Measurements from ENCODE around the gene RPL15.

Gene RPL15

DNA sequence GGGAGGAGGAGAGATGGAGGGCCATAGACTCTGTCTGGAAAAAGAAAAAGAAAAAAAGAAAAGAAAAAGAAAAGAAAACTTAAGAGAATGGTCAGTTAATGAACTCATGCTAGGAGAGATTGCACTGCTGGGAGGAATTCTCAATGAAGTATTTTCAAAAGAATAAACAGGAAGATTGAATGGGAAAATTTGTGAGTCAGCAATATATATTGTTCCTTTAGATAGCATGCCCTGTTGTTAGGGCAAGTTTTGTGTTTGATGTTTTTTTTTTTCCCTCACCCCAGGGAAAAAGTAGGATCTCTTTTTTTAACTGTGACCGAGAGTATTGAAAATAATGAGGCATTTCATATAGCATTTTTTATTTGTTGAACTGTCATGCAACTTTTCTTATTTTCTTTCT lies 20.4 kb downstream of the RPL15 start:
- no peak for DNase-seq

DNA sequence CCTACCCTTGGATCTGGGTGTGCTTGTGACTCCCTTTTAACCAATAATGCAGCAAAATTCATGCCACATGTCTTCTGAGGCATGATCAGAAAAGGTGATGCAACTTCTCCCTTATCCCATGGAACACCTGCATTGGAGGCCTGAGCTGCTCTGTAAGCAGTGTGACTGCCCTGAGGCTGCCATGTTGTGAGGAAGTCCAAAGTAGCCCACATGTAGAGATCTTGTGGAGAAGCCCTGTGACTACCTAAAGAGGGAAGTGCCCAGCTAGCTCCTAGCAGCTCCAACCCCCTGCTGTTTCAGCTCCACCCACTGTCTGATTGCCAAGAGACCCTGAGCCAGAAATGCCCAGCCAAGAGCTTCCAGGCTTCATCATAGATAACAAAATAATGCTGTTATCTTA lies 21.8 kb downstream of the RPL15 start:
- DNase-seq: no peak

DNA sequence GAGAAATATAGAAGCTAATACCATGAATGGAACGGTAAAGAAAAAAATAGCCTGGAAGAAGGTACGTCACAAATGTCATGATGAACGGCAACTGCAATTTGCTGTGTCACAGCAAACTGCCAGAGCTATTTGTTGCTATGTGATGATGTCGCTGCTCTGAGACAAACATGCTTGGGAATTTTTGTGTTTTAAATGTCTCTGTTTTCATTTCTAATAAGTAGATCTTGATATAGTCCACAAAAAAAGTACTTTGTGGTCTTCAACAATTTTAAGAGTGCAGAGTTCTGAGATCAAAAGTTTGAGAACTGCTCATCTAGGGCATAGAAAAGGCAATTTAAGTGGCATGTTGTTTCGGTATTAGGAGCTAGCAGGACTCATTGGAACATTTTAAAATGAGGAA lies 23.8 kb downstream of the RPL15 start:
- DNase-seq: no peak

DNA sequence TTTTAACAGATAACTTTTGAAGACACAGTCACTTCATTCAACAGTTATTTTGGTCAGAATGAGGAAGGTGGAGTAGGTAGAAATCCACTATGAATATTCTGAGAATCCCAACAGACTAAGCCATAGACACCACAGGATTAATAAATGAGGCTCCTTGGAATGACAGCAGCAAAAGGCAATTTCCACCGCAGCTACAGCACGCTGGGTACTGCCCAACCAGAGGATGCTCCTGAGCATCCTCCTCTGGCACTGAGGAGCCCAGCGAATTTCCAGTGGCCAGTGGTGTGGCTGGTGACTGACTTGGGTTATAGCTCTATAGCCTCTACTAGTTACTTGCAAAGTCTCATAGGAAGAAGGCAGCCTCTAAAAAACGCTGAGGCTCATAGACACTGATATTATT lies 24.5 kb downstream of the RPL15 start:
- DNase-seq: no peak

DNA sequence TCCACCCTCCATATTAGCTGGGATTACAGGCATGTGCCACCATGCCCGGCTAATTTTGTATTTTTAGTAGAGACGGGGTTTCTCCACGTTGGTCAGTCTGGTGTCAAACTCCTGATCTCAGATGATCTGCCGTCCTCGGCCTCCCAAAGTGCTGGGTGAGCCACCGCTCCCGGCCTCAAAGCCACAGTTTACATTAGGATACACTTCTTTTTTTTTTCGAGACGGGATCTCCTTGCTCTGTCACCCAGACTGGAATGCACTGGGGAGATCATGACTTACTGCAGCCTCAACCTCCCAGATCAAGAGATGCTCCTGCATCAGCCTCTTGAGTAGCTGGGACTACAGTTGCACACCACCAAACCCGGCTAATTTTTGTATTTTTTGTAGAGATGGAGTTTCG lies 25.6 kb downstream of the RPL15 start:
- no peak for DNase-seq

DNA sequence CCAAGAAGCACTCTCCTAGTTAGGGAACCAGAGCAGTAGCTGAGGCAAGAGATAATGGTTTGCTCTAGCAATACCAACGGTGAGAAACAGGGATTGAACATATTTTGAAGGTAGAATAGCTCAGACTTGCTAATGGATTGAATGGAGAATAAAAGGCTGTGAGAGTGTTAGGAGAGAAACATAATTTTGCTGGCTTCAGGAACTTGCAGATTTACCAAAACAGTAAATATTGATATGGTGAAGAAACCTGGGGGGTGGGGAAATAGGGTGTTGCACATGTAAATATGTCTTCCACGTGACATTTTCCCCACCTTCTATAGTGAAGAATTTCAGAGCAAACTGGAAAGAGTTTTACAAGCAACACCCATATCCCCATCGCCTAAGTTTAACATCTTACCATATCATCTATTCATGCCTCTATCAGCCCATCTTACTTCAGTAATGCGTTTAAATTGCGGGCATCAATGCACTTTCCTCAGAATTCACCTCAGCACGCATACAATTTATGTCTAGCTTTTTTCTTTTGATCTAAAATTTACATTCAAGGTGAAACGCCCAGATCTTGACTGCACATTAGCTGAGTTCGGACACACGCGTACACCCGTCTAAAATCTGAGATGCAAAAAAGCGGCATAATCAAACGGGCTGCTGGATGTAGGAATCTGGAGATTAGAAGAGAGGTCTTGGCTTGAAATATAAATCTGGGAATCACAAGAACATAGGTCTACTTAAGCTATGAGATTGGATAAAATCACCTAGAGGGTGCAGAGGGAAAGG lies 27.3 kb downstream of the RPL15 start:
- DNase-seq: peak; percentile 7

DNA sequence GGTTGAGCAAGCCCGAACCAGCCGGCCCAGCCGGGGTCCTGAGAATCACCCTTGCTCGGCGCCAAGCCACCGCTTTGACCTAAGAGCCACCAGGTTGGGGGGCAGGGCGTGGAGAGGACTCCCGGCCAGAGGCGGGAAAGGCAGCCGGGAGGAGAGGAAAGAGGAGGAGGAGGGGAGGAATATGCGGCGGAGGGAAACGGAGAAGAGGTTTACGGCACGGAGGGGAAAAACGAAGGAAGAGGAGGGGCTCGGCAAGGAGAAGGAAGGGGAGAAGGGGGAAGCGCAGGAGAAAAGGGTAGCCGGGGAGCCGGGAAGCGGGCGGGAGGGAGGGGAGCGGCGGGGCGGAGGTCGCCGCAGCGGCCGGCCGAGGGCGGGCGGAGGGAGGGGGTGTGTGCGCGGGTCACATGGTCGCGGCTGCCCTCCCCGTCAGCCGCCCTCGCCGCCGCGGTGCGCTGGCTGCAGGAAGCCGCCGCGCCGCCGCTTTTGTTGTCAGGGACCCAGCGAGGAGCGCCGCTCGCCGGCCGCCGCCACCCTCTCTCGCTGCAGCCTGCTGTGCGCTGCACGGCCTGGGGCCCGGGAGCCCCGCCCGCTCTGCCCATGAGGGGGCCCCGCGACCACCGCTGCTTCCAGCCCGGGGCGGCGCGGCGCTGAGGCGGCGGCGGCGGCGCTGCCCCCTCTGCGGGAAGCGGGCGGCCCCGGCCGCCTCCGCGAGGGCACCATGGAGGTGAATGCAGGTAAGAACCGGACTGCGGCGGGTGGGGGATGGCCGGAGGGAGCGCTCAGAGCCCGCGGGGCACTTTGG lies 28.1 kb downstream of the RPL15 start, which contains the start of gene NR1D2:
Gene NR1D2 (plus strand): TSS at position 426 of the 802 bp plus-strand sequence. CDS start 293 bp downstream, at position 719.
- DNase-seq: peak; percentile 26

DNA sequence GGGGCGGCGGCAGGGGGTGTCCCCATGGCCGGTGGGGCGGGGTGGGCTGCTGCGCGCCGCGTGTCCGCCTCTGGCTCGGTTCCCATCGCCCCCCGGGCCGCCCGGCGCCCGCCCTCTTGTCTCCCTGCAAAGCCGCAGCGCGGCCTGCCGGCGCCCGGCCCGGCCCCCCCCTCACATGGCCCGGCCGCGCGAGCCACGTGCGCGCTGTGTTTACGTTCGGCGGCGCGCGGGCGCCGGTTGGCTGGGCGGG lies 28.7 kb downstream of the RPL15 start:
- DNase-seq: no peak

DNA sequence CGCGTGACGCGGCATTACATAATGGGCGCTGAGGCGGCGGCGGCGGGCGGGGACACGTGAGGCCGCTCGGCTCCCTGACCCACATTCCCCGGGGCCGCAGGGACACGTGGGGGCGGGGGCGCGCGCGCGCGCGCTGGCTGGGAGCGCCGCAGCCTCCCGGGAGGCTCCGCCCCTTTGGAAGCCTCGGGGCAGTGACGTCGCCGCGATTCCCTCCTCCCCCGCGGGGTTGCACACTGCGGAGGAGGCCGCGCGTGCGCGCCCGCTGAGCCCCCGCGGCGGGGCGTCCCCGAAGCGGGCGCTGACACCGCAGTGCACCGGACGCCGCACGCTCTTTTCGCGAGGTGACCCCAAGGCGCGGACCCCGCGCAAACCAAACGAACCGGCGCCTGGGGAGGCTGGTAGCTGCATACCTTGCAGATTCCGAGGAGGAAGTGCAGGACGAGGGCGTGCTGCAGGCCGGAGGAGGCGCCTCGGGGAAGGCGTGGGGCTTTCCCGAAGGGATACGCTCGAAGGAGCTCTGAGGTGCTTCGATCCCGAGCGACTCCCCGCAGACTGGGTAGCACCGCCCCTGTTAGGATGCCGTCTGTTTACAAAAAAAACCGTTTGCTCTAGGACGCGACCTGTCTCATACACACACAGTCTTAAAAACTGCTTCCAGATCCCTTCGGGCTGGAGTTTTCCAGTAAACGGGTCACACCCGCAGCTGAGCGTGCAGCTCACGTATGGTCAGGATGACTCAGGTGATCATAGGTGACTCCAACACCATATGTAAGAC lies 29.2 kb downstream of the RPL15 start:
- peak; percentile 67 for DNase-seq

DNA sequence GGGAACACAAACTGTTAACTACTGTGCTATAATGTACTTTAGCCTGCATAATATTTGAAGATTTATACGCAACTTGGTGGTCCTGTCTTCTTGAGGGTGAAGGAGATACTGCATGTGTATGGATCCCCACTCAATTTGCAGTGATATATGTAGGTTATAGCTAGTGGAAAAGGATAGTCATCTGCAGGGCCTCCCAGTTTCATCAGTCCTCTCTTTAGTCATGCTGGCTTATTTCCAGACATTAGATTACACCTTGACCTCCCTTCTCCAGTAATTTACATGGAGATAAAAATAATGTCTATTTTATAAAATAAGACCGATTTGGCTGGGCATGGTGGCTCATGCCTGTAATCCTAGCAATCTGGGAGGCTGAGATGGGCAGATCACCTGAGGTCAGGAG lies 31.8 kb downstream of the RPL15 start:
- no peak for DNase-seq

DNA sequence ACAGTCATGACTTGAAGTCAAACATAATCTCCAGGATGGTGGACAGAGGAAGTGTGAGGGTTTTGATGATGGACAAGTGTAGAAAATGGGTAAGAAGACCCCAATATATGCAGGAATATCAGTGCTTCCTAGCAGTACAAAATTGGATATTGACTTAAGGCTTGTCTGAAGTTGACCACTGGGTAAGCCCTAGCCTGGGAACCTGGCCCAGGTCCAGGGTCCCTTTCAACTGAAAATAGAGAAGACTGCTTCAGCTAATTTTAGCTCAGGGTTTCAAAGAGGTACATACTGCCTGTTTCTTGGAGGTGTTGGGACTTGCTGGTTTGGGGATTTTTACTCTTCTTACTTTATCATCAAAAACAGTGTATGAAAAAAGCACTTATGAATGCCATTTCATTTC lies 32.9 kb downstream of the RPL15 start:
- DNase-seq: peak; percentile 11

DNA sequence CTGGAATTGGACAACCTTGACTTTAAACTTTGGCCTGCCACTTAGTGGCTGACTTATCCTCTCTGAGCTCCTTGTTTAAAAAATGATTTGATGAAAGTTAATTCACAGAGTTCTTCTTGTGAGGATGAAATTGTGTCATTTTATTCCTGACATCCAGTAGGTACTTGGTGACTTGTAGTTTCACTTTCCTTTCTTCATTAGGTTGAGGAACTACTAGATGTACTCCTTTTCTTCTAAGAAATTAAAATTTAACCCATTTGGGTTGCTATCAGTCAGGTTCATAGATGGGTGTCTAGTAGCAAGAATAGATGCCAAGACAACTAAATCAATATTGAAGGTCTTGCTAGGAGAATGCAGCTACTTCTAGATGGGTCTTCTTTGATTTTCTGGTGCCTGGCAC lies 33.4 kb downstream of the RPL15 start:
- DNase-seq: no peak

DNA sequence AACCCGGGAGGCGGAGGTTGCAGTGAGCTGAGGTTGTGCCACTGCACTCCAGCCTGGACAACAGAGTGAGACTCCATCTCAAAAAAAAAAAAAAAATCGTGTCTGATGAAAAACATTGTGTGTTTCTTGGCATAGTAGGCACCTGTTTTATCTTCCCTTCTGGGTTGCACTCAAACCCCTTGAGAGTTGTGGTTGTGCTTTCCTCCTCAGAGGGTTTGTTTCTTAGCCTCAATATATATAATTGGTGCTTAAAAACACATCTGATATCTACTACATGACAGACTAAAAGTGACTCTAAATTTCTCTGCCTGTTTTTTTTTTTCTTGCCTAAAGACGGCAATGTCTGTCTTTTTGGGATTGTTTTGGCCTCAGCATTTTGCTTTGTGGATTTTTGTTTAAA lies 35.7 kb downstream of the RPL15 start:
- DNase-seq: no peak

DNA sequence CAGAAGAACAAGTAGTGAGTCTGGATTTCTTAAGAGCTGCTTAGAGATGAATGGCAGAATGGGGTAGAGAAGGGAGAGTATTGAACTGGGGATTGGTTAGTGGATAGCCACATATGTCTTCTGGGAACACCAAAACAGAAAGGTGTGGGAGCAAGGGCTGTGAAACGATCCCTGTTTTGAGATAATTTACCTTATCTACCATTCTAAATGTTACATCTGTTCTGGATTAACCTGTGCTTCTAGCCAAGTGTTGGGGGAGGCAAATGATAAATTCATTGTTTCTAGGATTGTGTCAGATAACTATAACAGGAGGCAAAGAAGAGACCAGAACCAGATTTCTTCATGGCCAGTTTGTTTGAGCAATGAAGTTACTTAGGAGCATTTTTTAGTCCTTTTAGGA lies 36.6 kb downstream of the RPL15 start:
- no peak for DNase-seq

DNA sequence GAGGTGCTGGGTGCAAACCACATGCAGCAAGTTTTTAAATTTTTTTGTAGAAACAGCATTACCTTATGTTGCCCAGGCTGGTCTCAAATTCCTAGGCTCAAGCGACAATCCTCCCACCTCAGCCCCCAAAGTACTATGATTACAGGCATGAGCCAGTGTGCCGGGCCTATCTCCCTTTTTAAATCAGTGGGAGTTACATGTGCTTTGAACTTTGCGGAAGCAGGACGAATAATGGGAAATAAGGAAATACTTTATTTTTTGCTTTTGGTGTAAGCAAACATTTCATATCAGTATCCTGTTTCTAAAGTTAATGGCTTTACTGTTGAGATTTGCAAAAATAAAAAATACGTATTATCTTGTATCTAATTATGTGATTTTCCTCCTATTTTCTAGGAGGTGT lies 37.2 kb downstream of the RPL15 start:
- no peak for DNase-seq

DNA sequence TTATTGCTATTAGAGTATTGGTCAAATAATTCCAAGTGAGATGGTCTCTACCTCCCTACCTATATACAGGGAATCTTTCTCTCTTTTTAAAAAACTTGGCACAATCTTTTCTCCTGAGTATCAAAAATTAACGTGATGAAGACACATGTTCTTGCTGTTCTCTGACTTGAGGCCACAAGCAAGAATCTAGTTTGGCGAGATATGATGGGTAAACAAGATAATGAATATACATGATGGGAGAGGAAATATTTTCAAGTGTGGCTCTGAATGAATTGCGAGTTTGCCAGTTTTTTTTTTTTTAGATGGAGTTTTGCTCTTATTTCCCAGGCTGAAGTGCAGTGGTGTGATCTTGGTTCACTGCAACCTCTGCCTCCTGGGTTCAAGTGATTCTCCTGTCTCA lies 39.8 kb downstream of the RPL15 start:
- DNase-seq: no peak

DNA sequence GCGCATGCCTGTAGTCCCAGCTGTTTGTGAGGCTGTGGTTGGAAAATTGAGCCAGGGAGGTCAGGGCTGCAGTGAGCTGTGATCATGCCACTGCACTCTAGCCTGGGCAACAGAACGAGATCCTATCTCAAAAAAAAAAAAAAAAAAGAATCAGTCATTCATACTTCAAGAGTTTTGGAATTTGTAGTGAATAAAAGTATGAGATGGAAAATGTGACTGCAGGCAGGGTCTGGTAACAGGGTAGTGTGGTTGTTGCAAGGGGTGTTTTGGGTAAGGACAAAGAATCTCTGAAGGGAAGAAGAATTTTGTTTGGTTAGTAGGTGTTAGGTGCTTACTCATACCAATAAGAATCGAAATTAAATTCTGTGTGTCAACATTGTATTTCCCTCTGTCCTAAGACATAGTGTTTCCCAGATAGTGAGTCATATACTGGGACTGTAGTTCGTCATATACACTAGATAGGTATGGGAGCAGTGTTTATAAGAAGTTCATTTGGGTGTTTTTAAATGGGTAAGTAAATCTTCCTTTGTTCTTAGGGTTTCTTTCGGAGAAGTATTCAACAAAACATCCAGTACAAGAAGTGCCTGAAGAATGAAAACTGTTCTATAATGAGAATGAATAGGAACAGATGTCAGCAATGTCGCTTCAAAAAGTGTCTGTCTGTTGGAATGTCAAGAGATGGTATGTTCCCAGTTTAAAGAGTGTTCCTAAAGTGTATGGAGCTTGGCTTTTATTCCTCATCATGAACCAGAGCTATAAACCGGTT lies 42.4 kb downstream of the RPL15 start:
- DNase-seq: no peak

DNA sequence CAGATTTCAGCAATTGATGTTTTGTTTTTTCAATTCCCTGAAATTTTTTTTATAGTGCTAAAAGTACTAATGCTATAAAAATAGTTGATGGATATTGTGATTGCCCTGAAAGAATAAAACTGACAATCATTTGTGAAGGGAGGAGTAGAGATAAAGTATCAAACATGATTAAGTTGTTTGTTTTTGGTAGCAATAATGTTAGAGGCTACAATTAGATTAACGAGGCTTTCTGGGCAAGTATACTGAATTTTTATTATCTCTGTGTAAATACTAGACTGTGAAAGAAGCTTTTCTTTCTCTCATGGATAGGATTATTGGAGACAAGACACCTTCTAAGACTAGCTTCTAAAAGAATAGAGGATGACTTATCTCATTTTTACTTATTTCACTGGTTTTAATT lies 43.7 kb downstream of the RPL15 start:
- DNase-seq: no peak

DNA sequence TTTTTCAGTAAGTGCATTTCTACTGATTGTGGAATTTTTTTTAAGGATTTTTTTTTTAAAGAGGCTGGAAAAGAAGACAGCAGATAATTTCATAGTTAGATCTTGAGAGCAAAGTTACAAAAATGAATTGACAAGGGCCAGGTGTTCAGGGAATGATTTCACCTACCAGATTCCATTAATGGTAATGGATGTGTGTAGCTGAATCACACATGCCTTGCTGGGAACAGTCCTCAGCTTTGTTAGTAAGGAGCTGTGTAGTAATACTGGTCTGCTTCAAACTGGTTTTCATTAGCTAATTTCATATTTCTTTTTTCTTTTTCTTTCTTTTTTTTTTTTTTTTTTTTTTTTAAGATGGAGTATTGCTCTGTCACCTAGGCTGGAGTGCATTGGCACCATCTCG lies 44.1 kb downstream of the RPL15 start:
- DNase-seq: no peak

DNA sequence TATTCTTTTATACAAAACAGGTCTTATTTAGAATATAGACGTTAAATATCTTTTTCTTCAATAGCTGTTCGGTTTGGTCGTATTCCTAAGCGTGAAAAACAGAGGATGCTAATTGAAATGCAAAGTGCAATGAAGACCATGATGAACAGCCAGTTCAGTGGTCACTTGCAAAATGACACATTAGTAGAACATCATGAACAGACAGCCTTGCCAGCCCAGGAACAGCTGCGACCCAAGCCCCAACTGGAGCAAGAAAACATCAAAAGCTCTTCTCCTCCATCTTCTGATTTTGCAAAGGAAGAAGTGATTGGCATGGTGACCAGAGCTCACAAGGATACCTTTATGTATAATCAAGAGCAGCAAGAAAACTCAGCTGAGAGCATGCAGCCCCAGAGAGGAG lies 45.0 kb downstream of the RPL15 start:
- DNase-seq: no peak

DNA sequence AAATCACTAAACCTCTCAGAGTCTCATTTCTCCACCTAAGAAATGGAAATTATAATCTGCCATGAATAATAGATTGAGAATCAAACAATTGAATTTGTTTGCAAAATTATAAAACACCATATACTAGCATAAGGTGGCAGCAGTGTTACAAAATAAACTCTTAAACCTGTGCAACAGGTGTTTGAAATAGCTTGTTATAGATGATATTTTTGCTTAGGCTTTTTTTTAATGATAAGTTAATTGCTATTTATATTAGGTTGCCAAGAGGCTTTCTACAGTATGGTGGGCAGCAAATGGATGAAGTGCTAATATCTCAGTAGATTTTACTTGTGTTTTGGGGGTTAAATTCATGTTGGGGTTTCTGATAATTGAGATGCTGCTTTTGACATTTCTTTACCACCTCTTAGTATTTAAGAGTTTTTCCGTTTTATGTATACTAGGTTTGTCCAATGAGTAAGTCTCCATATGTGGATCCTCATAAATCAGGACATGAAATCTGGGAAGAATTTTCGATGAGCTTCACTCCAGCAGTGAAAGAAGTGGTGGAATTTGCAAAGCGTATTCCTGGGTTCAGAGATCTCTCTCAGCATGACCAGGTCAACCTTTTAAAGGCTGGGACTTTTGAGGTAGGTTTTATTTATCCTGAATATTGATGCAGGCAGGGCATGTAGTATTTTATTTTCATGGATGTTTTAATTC lies 47.8 kb downstream of the RPL15 start:
- DNase-seq: no peak

DNA sequence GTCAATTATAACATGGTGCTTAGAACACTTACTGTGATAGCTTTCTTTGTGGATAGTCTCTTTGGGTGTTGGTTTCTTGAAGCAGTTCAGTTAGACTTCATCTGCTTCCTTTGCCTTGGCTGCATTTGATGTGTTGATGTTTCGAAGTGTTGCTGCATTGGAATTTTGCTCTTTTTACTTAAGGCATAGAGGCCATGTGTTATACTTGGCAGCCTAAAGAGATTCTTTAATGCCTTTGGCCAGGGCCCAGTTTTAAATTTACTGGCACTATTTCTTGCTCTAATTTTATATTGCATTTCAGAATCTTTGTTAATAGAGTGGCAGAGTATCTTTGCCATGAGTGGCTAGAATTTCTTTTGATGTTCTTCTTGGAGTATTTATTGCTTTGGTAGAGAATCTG lies 49.4 kb downstream of the RPL15 start:
- no peak for DNase-seq
